HepG2 (cell line): ENCODE data around the gene FBXL13. TPM values are rescaled to one million over a fixed set of nuclear protein-coding genes. Genes with fewer than 3 reads are reported as not detected.

Source experiments
- AKAP8 ChIP-seq: sonication (generic); formaldehyde crosslinking; IDR thresholded peaks from 2 replicates; pipeline ENCODE4 v1.5.1; 2020; ENCODE audit warnings: mild to moderate bottlenecking, missing genetic modification reagents
- CEBPZ ChIP-seq: IDR thresholded peaks from 2 replicates; pipeline ENCODE4 v1.6.1; 2012; ENCODE audit warnings: low read length, improper control_type of control experiment
- DPF2 ChIP-seq: sonication (generic); formaldehyde crosslinking; IDR thresholded peaks from 2 replicates; pipeline ENCODE4 v1.4.0; 2020; ENCODE audit warnings: mild to moderate bottlenecking, low read depth, missing genetic modification reagents, borderline replicate concordance
- FOXK2 ChIP-seq: fragments of 450-650 bp; IDR thresholded peaks from 2 replicates; pipeline ENCODE4 v1.6.1; 2016
- ISL2 ChIP-seq: sonication (generic); formaldehyde crosslinking; IDR thresholded peaks from 2 replicates; pipeline ENCODE4 v1.5.0; 2020; ENCODE audit warnings: missing genetic modification reagents
- JDP2 ChIP-seq: sonication (generic); formaldehyde crosslinking; IDR thresholded peaks from 2 replicates; pipeline ENCODE4 v1.8.1; 2022; ENCODE audit warnings: missing genetic modification reagents, borderline replicate concordance
- KAT2B ChIP-seq: fragments of 150-350 bp; IDR thresholded peaks from 2 replicates; pipeline ENCODE4 v1.6.1; 2014; ENCODE audit warnings: low read depth, low read length, borderline replicate concordance
- KDM5B ChIP-seq: sonication (generic); formaldehyde crosslinking; IDR thresholded peaks from 2 replicates; pipeline ENCODE4 v1.4.0; 2020; ENCODE audit warnings: missing genetic modification reagents, mild to moderate bottlenecking, borderline replicate concordance
- POLR2AphosphoS5 ChIP-seq: IDR thresholded peaks from 2 replicates; pipeline ENCODE4 v1.6.1; 2012; ENCODE audit warnings: low read depth, low read length
- SAP130 ChIP-seq: IDR thresholded peaks from 2 replicates; pipeline ENCODE4 v1.6.1; 2016; ENCODE audit warnings: low read depth
- SOX6 ChIP-seq, 2 experiments: fragments of 450-650 bp in 1 of 2; sonication (generic) in 1 of 2; formaldehyde crosslinking in 1 of 2; IDR thresholded peaks; 2 replicates each; pipeline versions ENCODE4 v1.4.0 to v1.6.1; 2017 to 2020; ENCODE audit warnings: antibody characterized with exemption in 1 of 2, mild to moderate bottlenecking in 1 of 2, missing genetic modification reagents in 1 of 2
- SP5 ChIP-seq: IDR thresholded peaks from 2 replicates; pipeline ENCODE4 v1.6.1; 2016; ENCODE audit warnings: low read depth, borderline replicate concordance
- THAP11 ChIP-seq: IDR thresholded peaks from 2 replicates; pipeline ENCODE4 v1.6.1; 2016; ENCODE audit warnings: missing biosample characterization, missing genetic modification reagents
- ZNF329 ChIP-seq: sonication (generic); formaldehyde crosslinking; IDR thresholded peaks from 2 replicates; pipeline ENCODE4 v1.9.0; 2021; ENCODE audit warnings: low read depth, mild to moderate bottlenecking, missing genetic modification reagents
- ZNF501 ChIP-seq: sonication (generic); formaldehyde crosslinking; IDR thresholded peaks from 2 replicates; pipeline ENCODE4 v1.5.1; 2020; ENCODE audit warnings: mild to moderate bottlenecking, moderate library complexity, missing genetic modification reagents
- ZNF580 ChIP-seq: IDR thresholded peaks from 2 replicates; pipeline ENCODE4 v1.6.1; 2016; ENCODE audit warnings: low read depth, borderline replicate concordance
- ZNF749 ChIP-seq: sonication (generic); formaldehyde crosslinking; IDR thresholded peaks from 2 replicates; pipeline ENCODE4 v1.8.0; 2022; ENCODE audit warnings: mild to moderate bottlenecking, missing genetic modification reagents, moderate library complexity, borderline replicate concordance
- ZNF773 ChIP-seq: sonication (generic); formaldehyde crosslinking; IDR thresholded peaks from 2 replicates; pipeline ENCODE4 v1.4.0; 2020; ENCODE audit warnings: missing genetic modification reagents, borderline replicate concordance
- ZNF790 ChIP-seq: sonication (generic); formaldehyde crosslinking; IDR thresholded peaks from 2 replicates; pipeline ENCODE4 v1.8.0; 2022; ENCODE audit warnings: missing genetic modification reagents, mild to moderate bottlenecking, borderline replicate concordance
- polyA plus RNA-seq, 8 experiments: library from polyadenylated mRNA; depleted of rRNA in 3 of 8; stranded (reverse) in 7 of 8; unstranded in 1 of 8; fragments of >200 nt; fragmentation: Illumina TruSeq in 4 of 8; extraction: Trizol in 4 of 8; gene quantifications; 2 replicates each; pipeline versions ENCODE4 v1.2.1 to v1.2.3, GENCODE V29; 2011 to 2016; ENCODE audit warnings: low read depth in 4 of 8, missing spikeins in 1 of 8, mixed read lengths in 1 of 8; ENCODE audit not compliant: insufficient read depth in 1 of 8
- total RNA-seq, 5 experiments: library from RNA; depleted of rRNA; stranded (reverse); fragments of >200 nt; fragmentation: Illumina TruSeq; extraction: Trizol; gene quantifications; 2 replicates each; pipeline ENCODE4 v1.2.3, GENCODE V29; 2016; ENCODE audit warnings: low read depth in 1 of 5
- TF ChIP-seq, protein P1 (sequence below): sonication (generic); formaldehyde crosslinking; conservative IDR thresholded peaks from 2 replicates; pipeline ENCODE4 v1.4.0; 2020; ENCODE audit warnings: missing genetic modification reagents
- TF ChIP-seq, protein P2 (sequence below): sonication (generic); formaldehyde crosslinking; IDR thresholded peaks from 2 replicates; pipeline ENCODE4 v1.8.0; 2022; ENCODE audit warnings: missing genetic modification reagents, mild to moderate bottlenecking, inconsistent platforms, borderline replicate concordance

The FBXL13 gene
- total and polyA plus RNA-seq, 2 of the 13 experiments (the other 11 are each of a cell fraction or from before 2014, with no cell fraction given) = 0.24 to 0.77 TPM

GRCh38 chr7:103074519-103075336, at the start of gene FBXL13, which contains the start of gene ARMC10 (continued):
- TF ChIP-seq ZNF501 = peak; percentile 73
- peak; percentile 46; the same call in 1 of the 2 replicates for TF ChIP-seq ISL2 (CRISPR knock-in tag)
- TF ChIP-seq, protein P1, sequence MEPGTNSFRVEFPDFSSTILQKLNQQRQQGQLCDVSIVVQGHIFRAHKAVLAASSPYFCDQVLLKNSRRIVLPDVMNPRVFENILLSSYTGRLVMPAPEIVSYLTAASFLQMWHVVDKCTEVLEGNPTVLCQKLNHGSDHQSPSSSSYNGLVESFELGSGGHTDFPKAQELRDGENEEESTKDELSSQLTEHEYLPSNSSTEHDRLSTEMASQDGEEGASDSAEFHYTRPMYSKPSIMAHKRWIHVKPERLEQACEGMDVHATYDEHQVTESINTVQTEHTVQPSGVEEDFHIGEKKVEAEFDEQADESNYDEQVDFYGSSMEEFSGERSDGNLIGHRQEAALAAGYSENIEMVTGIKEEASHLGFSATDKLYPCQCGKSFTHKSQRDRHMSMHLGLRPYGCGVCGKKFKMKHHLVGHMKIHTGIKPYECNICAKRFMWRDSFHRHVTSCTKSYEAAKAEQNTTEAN = 0 out of 2 replicates have a peak, but pooled peaks have one; percentile 24
- TF ChIP-seq DPF2 (CRISPR knock-in tag) = no peak
- peak; percentile 72 for TF ChIP-seq SP5 (CRISPR knock-in tag)
- peak; percentile 97 for TF ChIP-seq SAP130 (CRISPR knock-in tag)
- TF ChIP-seq, protein P2, sequence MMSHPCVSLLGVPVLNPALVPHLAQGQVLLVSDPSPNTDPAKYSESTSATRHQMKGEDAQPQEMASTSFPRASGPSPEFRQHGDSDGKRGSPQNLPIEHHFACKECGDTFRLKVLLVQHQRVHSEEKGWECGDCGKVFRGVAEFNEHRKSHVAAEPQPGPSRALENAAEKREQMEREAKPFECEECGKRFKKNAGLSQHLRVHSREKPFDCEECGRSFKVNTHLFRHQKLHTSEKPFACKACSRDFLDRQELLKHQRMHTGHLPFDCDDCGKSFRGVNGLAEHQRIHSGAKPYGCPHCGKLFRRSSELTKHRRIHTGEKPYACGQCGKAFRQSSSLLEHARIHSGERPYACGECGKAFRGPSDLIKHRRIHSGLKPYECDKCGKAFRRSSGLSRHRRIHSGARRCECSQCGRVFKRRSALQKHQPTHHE (CRISPR knock-in tag) = no peak
- no peak for TF ChIP-seq FOXK2
- no peak for TF ChIP-seq ZNF329 (CRISPR knock-in tag)
- peak; percentile 78; the same call in 1 of the 2 replicates for TF ChIP-seq THAP11 (CRISPR knock-in tag)
- TF ChIP-seq ZNF790 = no peak; the same call in 1 of the 2 replicates
- no peak for TF ChIP-seq KAT2B
- TF ChIP-seq ZNF773 (CRISPR knock-in tag) = no peak
- TF ChIP-seq JDP2 (CRISPR knock-in tag) = no peak
- TF ChIP-seq KDM5B = peak; percentile 76; the same call in 1 of the 2 replicates
- no peak; the same call in 1 of the 2 replicates for TF ChIP-seq AKAP8
- TF ChIP-seq POLR2AphosphoS5 = peak; percentile 73
- TF ChIP-seq CEBPZ = no peak
- no peak for TF ChIP-seq SOX6 (IDR thresholded peaks at IDR 0.05)
- no peak for TF ChIP-seq SOX6 (CRISPR knock-in tag; IDR thresholded peaks at IDR 0.05)
- no peak for TF ChIP-seq ZNF749 (CRISPR knock-in tag)
- peak; percentile 1; the same call in 1 of the 2 replicates for TF ChIP-seq ZNF580
